OCI-LY1 (cell line): ENCODE data around the gene ARFGAP2.

Experiments
- H2AFZ ChIP-seq: fragments of 200-600 bp; sonication (generic), shearing (Covaris generic); 2 replicates; pipeline ENCODE4 v1.6.0; 2014; ENCODE audit warnings: antibody characterized with exemption, mild to moderate bottlenecking, low read length
- H3F3A ChIP-seq: fragments of 200-600 bp; sonication (generic), shearing (Covaris generic); 2 replicates; pipeline ENCODE4 v1.6.0; 2014; ENCODE audit warnings: mild to moderate bottlenecking, antibody characterized with exemption, low read length, moderate library complexity; ENCODE audit not compliant: insufficient read depth
- H3K27ac ChIP-seq: fragments of 200-600 bp; sonication (generic); 2 replicates; pipeline ENCODE4 v1.5.1; 2014; ENCODE audit warnings: low read length, mixed run types, mild to moderate bottlenecking, low read depth; ENCODE audit not compliant: poor library complexity, severe bottlenecking
- H3K27me3 ChIP-seq: fragments of 200-600 bp; sonication (generic); 2 replicates; pipeline ENCODE4 v1.6.0; 2014; ENCODE audit warnings: antibody characterized with exemption, mild to moderate bottlenecking, low read length, moderate library complexity; ENCODE audit not compliant: insufficient read depth
- H3K36me3 ChIP-seq: fragments of 200-600 bp; sonication (generic); 2 replicates; pipeline ENCODE4 v1.6.1; 2014; ENCODE audit warnings: mild to moderate bottlenecking, antibody characterized with exemption, low read length, moderate library complexity, mixed read lengths; ENCODE audit not compliant: insufficient read depth
- H3K4me1 ChIP-seq: fragments of 200-600 bp; sonication (generic); 2 replicates; pipeline ENCODE4 v1.5.1; 2014; ENCODE audit warnings: mild to moderate bottlenecking, low read length, moderate library complexity; ENCODE audit not compliant: insufficient read depth, severe bottlenecking
- H3K4me2 ChIP-seq: fragments of 200-600 bp; sonication (generic), shearing (Covaris generic); 2 replicates; pipeline ENCODE4 v1.6.1; 2014; ENCODE audit warnings: low read length
- H3K4me3 ChIP-seq: fragments of 200-600 bp; sonication (generic); 2 replicates; pipeline ENCODE4 v1.5.1; 2014; ENCODE audit warnings: low read length, low read depth, mild to moderate bottlenecking, mixed read lengths; ENCODE audit not compliant: poor library complexity, severe bottlenecking
- H3K79me2 ChIP-seq: fragments of 200-600 bp; shearing (Covaris generic); 2 replicates; pipeline ENCODE4 v1.6.1; 2016; ENCODE audit warnings: mixed run types, low read length, mixed read lengths; ENCODE audit not compliant: insufficient read depth
- H3K9ac ChIP-seq: fragments of 200-600 bp; sonication (generic), shearing (Covaris generic); 2 replicates; pipeline ENCODE4 v1.6.1; 2014; ENCODE audit warnings: mild to moderate bottlenecking, low read length, mixed read lengths
- H3K9me2 ChIP-seq: fragments of 200-600 bp; sonication (generic), shearing (Covaris generic); 2 replicates; pipeline ENCODE4 v1.6.1; 2014; ENCODE audit warnings: low read depth, mild to moderate bottlenecking, low read length, mixed read lengths
- H3K9me3 ChIP-seq: fragments of 200-600 bp; shearing (Covaris generic); 2 replicates; pipeline ENCODE4 v1.6.1; 2014; ENCODE audit warnings: low read length, mixed read lengths
- H4K20me1 ChIP-seq: fragments of 200-600 bp; sonication (generic), shearing (Covaris generic); 2 replicates; pipeline ENCODE4 v1.6.0; 2016; ENCODE audit warnings: mild to moderate bottlenecking, low read length; ENCODE audit not compliant: insufficient read depth
- EZH2 ChIP-seq: fragments of 200-600 bp; sonication (generic), shearing (Covaris generic); IDR thresholded peaks from 2 replicates; pipeline ENCODE4 v1.8.0; 2017; ENCODE audit warnings: borderline replicate concordance, mixed run types, mild to moderate bottlenecking, antibody characterized with exemption, low read length, moderate library complexity, mixed read lengths
- TF ChIP-seq, protein P1 (sequence below): fragments of 200-600 bp; sonication (generic), shearing (Covaris generic); IDR thresholded peaks from 2 replicates; pipeline ENCODE4 v1.5.1; 2017; ENCODE audit warnings: mild to moderate bottlenecking, antibody characterized with exemption, low read length, moderate library complexity, mixed read lengths

The ARFGAP2 gene

GRCh38 chr11:47186700-47187695, 10.3 kb upstream of the ARFGAP2 start:
- peaks cover 10% of the 10 kb centered on the region; the same call in 1 of the 2 replicates for H3K27me3 ChIP-seq
- peak overlapping the region; percentile 55 for H3K4me3 ChIP-seq
- H3F3A ChIP-seq = no peaks in the 10 kb centered on the region
- no peaks in the 10 kb centered on the region for H3K36me3 ChIP-seq
- no peaks in the 10 kb centered on the region for H3K79me2 ChIP-seq
- no peak overlapping the region for H2AFZ ChIP-seq
- TF ChIP-seq EZH2 = no peak
- TF ChIP-seq, protein P1, sequence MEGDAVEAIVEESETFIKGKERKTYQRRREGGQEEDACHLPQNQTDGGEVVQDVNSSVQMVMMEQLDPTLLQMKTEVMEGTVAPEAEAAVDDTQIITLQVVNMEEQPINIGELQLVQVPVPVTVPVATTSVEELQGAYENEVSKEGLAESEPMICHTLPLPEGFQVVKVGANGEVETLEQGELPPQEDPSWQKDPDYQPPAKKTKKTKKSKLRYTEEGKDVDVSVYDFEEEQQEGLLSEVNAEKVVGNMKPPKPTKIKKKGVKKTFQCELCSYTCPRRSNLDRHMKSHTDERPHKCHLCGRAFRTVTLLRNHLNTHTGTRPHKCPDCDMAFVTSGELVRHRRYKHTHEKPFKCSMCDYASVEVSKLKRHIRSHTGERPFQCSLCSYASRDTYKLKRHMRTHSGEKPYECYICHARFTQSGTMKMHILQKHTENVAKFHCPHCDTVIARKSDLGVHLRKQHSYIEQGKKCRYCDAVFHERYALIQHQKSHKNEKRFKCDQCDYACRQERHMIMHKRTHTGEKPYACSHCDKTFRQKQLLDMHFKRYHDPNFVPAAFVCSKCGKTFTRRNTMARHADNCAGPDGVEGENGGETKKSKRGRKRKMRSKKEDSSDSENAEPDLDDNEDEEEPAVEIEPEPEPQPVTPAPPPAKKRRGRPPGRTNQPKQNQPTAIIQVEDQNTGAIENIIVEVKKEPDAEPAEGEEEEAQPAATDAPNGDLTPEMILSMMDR = no peak
- H3K4me2 ChIP-seq = peak overlapping the region; percentile 72
- H3K9me3 ChIP-seq = no peaks in the 10 kb centered on the region
- H3K9me2 ChIP-seq = no peaks in the 10 kb centered on the region
- no peaks in the 10 kb centered on the region for H4K20me1 ChIP-seq
- H3K4me1 ChIP-seq = peaks cover 16% of the 10 kb centered on the region
- peak overlapping the region; percentile 28; the same call in 1 of the 2 replicates for H3K9ac ChIP-seq
- H3K27ac ChIP-seq = no peak overlapping the region

GRCh38 chr11:47186076-47186699, 9.5 kb upstream of the ARFGAP2 start, which contains the start of gene PACSIN3:
Gene PACSIN3 (minus strand): TSS chr11:47186434. CDS start chr11:47182727, 3,707 bp downstream.
- H3K9me3 ChIP-seq = no peaks in the 10 kb centered on the region
- H3K4me2 ChIP-seq = peak within 1 kb of the TSS; percentile 72
- H3K9me2 ChIP-seq = no peaks in the 10 kb centered on the region
- peaks cover 16% of the 10 kb centered on the region for H3K4me1 ChIP-seq
- TF ChIP-seq, protein P1 = no peak
- TF ChIP-seq EZH2 = no peak
- no peak within 1 kb of the TSS for H3K27ac ChIP-seq
- H3K27me3 ChIP-seq = peaks cover 10% of the 10 kb centered on the region; the same call in 1 of the 2 replicates
- no peaks in the 10 kb centered on the region for H3F3A ChIP-seq
- no peaks in the 10 kb centered on the region for H4K20me1 ChIP-seq
- H3K4me3 ChIP-seq = peak within 1 kb of the TSS; percentile 55
- no peaks in the 10 kb centered on the region for H3K79me2 ChIP-seq
- no peak within 1 kb of the TSS for H2AFZ ChIP-seq
- no peaks in the 10 kb centered on the region for H3K36me3 ChIP-seq
- peak within 1 kb of the TSS; percentile 48 for H3K9ac ChIP-seq

- Histone ChIP-seq H3F3A (no peaks in the 10 kb centered on the region), H3K9me2 (no peaks in the 10 kb centered on the region), H2AFZ (no peak overlapping the region), H3K79me2 (no peaks in the 10 kb centered on the region), H3K4me1 (peaks cover 16% of the 10 kb centered on the region), H3K27ac (no peak overlapping the region), H3K9ac (peak overlapping the region; percentile 48), H3K27me3 (peaks cover 10% of the 10 kb centered on the region; the same call in 1 of the 2 replicates), H3K4me3 (peak overlapping the region; percentile 55), H3K36me3 (no peaks in the 10 kb centered on the region), H3K4me2 (peak overlapping the region; percentile 72), H4K20me1 (no peaks in the 10 kb centered on the region), H3K9me3 (no peaks in the 10 kb centered on the region)
- TF ChIP-seq EZH2 = no peak
- TF ChIP-seq, protein P1 = no peak
Measured at GRCh38 chr11:47185305-47186075, 8.8 kb upstream of the ARFGAP2 start.
